Measurements from ENCODE around the gene MRPL54.

DNA sequence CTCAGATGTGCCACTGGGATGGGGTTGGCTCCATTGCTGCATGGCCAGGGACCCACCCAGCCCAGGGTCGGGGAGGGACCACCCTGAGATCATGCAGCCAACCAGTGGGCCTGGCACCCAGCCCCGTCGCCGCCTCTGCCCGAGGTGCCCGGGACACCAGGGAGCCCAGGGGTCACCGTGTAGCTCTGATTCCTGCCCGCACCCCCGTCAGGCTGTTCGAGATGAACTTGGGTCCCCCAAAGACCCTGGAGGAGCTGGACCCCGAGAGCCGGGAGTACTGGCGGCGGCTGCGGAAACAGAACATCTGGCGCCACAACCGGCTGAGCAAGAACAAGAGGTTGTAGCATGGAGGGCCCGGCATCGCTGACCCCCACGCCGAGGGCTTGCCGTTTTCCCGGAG, 4.6 kb downstream of the MRPL54 start:
- TF ChIP-seq CTCF (optimal IDR thresholded peaks at IDR 0.05 in 1 of 3, IDR thresholded peaks at IDR 0.05 in 1 of 3, conservative IDR thresholded peaks at IDR 0.05 in 1 of 3; ENCODE audit: extremely low read depth in 1 of 3, insufficient read depth in 2 of 3, low read length in 3 of 3) (no peak), EZH2 (IDR thresholded peaks at IDR 0.05; ENCODE audit: low read length) (no peak)

Measured in keratinocyte (primary cell).